Lower leg skin (tissue), 3 donors: Measurements from ENCODE around the gene KDM8.

Experiments
- CTCF ChIP-seq, 3 donors: fragments of 450-650 bp; IDR thresholded peaks; one replicate each; pipeline ENCODE4 v1.5.1; 2016; ENCODE audit warnings: antibody characterized with exemption in 3 of 3, mild to moderate bottlenecking in 3 of 3, moderate library complexity in 2 of 3
- POLR2A ChIP-seq, 2 donors: fragments of 450-650 bp; IDR thresholded peaks; one replicate each; pipeline ENCODE4 v1.6.1; 2016 to 2017; ENCODE audit warnings: antibody characterized with exemption in 2 of 2, mild to moderate bottlenecking in 1 of 2, moderate library complexity in 1 of 2

DNA sequence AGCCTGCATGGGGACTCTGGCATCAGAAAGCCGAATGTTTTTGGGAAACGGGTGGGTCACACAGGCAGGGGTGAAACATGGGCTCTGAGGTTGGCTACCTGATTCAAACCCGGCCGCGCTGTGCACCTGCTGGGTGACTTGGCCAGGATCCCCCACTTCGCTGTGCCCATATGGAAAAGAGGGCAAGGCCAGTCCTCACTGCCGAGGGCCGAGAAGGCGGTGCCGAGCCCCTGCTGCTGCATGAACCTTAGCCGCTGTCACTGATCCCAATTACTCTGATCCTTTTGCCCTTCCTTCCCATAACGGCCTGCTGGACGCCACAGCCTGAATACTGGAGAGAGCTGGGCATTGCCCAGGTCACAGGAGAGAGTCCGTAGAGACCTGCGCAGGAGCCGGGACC lies 17.7 kb downstream of the KDM8 start:
- TF ChIP-seq POLR2A (IDR thresholded peaks at IDR 0.05) (no peak), CTCF (IDR thresholded peaks at IDR 0.05) (no peak)
